RPMI7951 (cell line): ENCODE results near the gene AARS2. TPM values are rescaled to one million over a fixed set of nuclear protein-coding genes. Genes with fewer than 3 reads are reported as not detected.
A peak's percentile ranks its signal among the peaks of the same experiment; 100 is the strongest.

Experiments
- DNase-seq: peaks from one replicate; pipeline ENCODE4 v3.0.0-alpha.2; 2012; ENCODE audit warnings: low read depth
- total RNA-seq: library from RNA; depleted of rRNA; stranded (reverse); fragments of >200 nt; shearing (Covaris generic); gene quantifications from 2 replicates; pipeline ENCODE4 v1.2.3, GENCODE V29; 2014

The AARS2 gene
- total RNA-seq, 1 experiment from 2014 or later = 7.1 TPM

DNA sequence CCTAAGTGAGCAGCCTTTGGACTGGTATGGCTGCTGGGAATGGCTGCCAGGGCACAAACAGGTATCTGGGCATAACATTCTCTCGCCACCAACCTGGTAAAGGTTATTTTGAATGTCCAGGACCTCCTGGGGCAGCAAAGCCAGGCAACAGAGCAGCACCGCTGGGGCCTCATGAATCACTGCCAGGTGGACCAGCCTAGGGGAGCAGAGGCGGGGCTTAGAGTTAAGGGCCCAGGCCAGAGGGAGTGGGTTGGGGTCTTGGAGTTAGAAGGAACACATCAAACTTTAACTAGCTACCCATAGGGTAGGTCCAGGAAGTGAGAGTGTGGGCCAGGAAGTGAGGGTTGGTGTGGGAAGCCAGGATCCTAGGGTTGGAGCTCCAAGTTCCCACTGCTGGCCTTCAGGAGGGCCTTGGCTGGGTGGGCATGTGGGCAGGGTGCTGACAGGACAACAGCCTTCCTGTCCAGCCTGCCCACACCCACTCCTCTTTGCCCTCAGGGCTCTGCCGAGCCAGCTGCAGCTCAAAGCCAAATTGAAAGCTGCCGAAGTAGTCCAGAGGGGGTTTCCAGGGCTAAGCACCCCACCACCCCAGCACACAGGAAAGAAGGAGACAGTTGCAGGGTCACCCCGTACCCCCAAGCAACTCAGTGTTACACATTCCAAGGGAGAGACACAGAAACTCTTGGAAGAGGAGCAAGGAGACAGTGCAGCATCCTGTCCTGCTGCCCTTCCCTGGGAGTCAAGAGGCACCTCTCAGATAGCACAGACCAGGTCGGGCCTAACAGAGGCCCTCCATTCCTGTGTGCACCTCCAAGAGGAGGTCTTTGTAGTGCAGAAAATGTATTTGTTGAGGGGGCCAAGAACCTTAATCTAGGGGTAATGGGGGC lies 50.4 kb downstream of the AARS2 start:
- peak; percentile 23 for DNase-seq

DNA sequence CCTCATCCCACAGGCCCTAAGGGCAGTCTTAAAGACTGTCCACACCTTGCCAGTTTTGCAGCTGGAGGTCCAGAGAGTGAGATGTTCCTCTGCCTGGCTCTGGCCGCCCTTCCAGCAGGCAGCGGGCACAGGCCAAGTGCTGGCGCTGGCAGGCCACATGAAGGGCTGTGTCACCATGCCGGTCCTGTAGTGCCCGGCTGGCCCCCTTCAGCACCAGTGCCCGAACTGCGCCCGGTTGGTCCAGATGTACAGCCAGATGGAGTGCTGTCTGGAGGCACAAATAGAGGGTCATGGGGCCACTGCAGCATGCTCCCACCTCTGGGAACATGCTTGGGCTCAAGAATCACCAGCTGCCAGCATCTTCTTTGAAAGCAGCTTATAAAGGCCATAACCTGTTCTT lies 51.6 kb downstream of the AARS2 start:
- no peak for DNase-seq

DNA sequence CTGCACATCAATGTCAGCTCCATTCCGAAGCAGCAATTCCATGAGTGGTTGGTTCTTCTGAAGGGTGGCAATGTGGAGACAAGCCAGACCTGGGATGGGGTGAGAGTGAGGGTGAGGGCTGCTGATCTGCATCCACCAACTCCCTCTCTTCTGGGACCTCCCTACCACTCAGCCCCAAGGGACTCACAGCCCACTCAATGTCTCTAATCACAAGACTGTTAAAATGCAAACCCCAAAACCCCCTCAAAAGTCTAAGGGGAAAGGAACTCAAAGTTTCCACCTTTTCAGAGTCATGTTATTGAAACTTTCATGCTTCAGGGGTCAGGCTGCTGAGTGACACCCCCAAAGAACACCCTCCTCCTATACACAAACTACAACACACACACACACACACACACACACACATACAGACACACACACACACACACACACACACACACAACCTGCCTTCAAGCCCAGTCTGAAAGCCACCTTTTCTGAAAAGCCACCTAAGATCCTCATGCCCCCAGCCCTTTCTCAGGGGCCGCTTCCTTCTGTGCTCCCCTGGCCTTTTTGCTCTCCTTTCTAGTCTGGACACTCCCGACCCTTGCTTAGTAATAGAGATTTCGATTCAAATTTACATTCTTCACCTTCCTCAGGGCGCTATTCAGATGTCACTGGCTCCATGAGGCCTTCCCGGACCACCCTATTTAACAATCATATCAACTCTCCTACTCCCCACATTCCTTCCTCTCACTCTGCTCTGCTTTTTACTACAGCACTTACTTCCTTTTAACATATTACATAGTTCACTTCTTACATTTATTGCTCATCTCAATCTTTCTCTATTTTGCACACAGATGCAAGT lies 52.5 kb downstream of the AARS2 start:
- no peak for DNase-seq

DNA sequence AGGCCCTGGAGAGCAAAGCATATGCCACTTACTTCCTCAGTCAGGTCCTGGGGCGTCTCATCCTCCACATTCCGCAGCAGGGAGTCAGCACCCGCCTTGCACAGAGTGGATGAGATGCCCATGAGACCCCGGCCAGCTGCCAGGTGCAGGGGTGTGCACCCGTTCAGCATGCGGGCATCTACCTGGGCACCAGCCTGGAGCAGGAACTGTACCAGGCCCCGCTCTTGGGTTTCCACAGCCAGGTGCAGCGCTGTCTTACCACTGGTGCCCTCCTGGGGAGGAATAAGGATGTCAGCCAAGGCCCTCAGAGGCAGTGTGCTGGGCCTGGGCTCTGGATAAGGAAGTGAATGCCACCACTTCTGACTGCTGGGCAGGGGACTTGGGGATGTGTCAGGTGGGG lies 53.1 kb downstream of the AARS2 start:
- no peak for DNase-seq

DNA sequence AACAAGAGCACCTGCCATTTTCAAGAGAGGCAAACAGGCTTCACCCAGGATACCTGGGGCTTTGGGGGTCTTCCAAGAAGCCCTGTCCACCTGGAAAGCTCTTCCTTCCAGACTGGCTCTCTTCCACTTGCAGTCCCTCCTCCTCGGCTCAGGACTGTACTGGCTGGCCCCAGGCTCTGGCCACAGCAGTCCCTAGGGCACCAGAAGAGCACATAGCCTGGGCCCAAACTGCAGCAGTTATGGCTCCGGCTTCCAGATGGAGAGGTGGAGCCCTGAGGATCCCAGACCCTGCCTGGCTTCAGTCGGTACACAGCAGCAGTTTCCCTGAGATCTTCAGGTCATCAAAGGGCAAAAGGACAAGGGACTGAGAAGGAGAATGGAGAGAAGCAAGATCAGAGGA lies 54.2 kb downstream of the AARS2 start:
- DNase-seq = no peak

DNA sequence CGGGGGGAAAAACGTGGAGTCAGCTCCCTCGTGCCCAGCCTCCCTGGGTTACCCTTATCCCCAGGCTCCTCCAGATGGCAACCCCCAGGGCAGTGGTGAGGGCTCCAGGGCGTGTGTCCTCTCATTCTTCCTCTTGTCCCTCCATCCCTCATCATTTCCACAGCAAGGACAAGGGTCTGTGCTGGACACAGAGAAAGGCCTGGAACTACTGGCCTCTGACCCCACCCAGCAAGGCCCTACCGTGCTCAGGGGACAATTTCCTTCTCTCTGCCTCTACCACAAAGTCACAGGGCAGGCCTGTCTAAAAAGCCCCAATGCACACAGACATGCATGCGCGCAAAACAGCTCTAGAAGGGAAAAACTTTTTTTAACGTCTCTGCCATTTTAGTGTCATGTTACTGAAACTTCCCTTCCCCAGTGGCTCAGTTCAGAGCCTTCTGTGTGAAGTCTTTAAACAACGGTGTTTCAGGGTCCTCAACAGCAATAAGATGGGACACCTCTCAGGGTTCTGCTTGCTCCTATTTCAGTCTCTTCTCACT lies 54.8 kb downstream of the AARS2 start:
- DNase-seq = no peak

DNA sequence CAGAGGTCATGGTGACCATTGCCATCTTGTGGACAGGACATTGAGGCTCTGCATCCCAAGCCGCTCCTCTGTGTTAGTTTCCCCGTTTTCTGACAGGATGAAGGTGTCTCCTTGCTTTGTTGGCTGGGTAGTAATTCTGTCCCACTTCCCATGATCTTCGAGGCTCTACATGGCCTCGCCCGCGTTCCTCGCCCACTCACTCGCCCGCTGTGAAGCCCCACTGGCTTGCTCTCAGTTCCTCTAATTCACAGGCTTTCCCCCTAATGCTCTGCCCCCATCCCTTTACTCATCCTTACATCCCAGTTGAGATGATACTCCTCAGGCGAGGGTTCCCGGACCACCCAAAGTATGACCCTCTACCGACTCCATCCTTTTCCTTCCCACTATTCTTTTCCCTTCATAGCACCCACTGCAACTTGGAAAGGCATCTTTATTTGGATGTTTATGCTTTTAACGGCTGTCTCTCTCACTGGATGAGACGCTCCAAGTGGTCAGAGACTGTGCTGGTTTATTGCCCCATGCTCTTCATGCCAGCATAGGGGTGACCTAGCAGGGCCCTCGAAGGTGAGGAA lies 55.3 kb downstream of the AARS2 start:
- DNase-seq = no peak

DNA sequence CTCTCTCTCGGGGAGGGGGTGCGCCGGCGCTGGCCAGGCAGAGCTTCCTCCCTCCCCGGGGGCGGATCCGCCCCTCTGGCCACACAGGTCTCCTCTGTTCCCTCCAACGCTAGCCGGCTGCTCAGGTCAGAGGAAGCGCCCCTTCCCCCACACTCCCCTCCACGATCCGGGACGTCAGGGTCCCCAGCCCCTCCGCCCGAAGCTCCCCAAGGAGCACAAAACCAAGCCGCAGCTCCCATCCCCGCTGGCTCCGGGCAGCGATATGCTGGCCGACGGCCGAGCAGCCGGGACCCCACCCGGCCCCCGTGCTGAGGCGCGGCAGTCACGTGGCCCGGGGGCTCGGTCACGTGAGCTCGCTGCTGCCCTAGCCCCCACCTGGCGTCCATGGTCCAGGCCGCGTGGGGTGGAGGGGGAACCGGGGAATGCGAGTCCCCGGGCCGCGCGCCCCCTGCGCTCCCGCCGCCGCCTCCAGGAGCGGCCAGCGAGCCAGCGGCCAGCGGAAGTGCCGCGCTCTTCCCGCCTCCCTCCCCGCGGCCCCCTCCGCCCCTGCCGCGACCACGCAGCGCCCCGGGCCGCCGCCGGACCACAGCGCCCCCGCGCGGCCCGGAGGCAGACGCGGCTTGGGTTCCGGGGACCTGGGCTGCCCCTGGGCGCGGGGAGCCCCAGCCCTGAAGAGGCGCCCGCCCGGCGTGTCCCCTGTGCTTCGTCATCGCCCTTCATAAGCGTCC lies 56.0 kb downstream of the AARS2 start, which contains the start of gene SLC35B2:
TSS of gene SLC35B2 (minus strand) at position 504 of the 728 bp plus-strand sequence. CDS start at position 386, 118 bp downstream.
- DNase-seq = peak; percentile 78

DNA sequence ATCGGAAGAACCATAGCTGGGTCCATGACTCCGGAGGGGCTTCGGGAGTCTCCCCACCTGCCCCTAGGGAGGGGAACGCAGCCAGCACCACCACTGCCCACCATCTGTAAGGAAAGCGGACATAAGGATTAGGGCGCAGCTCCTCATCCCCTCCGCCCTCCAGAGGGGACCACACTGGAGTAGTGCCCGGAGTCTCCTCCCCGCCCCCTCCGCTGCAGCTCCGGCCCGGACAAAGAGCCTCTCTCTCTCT lies 56.4 kb downstream of the AARS2 start:
- no peak for DNase-seq

DNA sequence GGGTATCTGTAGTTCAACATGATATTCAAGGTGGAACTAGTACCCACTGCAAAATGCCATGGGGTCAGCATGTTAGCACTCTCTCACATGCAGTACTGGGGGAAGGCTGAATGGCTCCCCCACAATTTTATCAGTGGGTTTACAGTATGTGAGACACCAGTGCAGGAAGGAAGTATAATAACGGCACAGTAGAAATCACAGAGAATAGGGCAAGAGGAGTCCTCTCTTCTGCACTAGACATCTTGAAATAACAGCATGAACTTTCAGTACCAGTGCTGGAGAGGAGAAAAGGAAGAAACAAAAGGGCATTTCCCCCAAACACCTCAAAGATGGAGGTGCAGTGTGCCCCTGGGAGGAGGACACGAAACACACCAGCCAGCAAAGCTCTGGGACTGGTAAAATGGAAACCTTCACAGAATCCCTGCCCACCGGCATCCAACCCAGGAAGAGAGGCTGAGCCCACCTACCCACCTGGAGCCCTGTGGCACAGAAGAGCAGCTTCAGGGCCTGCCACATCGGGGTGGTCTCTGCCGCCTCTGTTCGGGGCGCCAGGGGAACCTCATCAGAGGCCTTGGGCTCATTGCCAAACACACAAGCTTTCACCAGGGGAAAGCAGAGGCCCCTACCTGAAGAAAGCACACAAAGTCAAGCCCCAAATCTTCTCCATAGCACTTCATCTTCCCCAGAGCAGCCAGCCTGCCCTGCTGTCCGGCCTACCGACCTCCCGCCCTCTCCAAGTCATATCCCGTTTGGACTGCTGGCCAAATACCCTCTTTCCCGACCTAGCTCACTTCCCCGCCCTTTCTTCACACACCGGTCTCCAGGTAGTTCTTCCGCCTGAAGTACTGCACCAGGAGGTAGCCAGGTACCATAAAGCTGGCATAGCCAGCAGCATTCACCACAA lies 57.0 kb downstream of the AARS2 start:
- DNase-seq = no peak

DNA sequence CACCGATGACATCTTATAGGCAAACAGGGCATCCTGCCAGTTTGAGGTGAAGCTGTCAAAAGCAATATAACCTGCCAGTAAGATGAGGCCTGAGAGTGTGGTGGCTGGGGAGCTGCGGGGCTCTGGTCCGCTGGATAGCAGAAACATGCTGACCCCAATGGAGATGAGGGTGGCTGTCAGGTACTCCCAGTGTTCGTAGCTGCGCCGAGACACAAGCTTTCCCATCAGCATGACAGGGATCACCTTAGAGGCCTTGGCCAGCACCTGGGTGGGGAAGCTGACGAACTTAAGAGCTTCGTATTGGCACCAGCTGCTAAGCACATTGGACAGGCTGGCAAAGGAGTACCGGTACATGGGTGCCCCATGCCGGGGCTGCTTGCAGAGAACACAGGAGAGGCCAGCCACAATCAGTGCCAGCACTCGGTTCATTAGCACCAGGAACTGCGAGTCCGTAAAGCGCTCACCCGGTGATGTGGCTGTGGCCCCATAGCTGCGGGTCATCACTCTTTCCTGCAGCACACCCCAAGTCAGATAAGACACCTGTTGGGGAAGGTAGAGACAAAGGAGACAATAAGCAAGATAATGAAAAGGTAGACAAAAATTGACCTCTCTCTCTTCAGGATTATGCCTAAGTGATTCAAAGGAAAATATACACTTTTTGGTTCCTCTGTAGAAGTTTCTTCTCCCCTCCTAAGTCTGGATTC lies 57.9 kb downstream of the AARS2 start:
- DNase-seq = peak; percentile 32

DNA sequence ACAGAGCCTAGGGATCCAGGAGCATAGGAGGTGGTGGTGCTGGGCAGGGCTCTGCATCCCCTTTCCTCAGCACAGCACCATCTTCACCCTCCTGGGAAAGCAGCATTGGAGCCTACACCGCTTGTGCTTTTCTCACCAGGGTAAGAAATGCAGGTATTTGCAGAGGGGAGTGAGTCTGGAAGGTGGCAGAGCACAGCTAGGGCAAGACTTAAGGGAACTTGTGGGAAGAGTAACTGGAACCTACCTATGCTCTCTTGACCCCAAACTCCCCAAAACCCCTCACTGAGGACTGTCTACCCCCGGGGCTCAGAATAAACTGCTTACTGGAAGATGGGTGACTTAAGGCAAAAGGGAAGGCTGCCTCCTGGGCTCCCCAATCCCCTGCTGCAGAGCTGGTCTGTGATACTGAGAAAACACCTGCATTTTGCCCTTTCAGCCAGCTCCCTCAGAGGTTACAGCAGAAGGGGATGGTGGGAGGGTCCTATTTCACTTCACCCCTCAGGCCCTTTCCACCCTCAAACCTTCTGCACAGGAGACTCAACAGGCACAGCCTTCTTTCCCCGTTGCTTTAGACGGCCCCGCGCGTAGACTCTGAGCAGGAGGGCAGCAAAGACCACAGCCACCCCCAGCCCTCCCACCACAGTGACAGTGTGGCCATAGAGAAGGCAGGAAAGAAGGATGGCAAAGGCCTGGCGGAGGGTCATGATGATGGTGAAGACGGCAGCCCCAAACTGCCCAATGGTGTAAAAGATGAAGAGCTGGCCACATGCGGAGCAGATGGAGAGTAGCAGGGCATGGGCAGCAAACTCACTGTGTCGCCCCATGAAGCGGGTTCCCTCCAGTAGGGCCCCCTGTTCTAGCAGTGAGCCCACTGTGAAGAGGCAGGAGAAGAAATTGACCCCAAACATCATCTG lies 58.7 kb downstream of the AARS2 start:
- DNase-seq = no peak

DNA sequence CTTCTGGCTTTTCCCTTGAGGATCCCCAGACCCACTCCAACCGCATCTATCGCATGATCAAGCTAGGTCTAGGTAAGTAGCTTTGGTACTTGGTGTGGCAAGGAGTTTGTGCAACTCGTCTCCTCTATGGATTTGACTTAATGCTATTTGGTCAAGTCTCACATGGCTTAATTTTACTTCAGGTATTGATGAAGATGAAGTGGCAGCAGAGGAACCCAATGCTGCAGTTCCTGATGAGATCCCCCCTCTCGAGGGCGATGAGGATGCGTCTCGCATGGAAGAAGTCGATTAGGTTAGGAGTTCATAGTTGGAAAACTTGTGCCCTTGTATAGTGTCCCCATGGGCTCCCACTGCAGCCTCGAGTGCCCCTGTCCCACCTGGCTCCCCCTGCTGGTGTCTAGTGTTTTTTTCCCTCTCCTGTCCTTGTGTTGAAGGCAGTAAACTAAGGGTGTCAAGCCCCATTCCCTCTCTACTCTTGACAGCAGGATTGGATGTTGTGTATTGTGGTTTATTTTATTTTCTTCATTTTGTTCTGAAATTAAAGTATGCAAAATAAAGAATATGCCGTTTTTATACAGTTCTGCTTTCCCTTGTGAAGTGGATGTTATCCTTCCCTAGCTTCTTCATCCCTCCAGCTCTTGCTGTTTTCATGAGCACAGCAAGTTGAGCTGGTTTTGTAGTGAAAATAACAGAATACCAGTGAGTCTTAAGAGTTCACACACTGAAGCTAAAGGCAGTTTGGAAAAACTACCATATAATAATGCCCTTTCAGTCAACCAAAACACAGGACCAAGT lies 59.6 kb downstream of the AARS2 start:
- peak; percentile 43 for DNase-seq

DNA sequence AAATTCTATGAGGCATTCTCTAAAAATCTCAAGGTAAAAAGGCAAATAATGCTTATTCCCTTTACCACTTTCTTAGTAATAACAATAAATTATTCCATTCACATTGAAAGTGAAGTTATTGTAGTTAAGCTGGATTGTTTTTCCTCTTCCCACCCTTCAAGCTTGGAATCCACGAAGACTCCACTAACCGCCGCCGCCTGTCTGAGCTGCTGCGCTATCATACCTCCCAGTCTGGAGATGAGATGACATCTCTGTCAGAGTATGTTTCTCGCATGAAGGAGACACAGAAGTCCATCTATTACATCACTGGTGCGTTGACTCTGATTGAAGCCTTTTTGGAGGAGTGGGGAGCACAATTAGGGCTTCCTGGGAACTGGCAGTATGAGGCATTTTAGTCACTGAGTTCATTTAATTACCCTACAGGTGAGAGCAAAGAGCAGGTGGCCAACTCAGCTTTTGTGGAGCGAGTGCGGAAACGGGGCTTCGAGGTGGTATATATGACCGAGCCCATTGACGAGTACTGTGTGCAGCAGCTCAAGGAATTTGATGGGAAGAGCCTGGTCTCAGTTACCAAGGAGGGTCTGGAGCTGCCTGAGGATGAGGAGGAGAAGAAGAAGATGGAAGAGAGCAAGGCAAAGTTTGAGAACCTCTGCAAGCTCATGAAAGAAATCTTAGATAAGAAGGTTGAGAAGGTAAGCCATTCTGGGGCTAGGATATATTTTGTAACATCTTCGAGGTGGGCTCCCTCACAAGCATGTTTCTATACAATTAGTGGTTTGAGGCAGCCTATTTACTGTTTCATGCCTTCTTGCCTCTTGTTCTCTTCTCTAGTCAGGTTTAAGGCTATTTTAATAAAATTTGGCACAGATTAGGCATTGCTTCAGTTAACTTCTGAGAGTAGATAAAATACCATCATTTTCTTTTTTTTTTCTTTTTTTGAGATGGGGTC lies 61.3 kb downstream of the AARS2 start:
- DNase-seq = no peak

DNA sequence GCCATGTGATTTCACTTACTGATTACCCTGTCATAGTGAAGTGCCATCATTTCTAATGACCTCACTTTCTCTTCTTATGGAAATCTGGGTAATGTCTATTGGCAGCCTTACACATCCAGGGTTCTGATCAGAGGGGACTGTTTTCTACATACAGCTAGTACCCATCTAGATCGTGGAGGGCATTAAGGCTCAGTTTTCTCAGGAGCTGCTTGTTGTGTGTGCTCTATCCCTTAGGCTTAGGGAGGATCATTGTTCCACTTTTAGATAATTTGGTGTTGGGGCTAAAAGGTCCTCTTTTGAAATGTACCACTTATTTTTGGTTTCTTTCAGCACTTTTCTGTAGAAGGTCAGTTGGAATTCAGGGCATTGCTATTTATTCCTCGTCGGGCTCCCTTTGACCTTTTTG lies 62.4 kb downstream of the AARS2 start:
- no peak for DNase-seq

DNA sequence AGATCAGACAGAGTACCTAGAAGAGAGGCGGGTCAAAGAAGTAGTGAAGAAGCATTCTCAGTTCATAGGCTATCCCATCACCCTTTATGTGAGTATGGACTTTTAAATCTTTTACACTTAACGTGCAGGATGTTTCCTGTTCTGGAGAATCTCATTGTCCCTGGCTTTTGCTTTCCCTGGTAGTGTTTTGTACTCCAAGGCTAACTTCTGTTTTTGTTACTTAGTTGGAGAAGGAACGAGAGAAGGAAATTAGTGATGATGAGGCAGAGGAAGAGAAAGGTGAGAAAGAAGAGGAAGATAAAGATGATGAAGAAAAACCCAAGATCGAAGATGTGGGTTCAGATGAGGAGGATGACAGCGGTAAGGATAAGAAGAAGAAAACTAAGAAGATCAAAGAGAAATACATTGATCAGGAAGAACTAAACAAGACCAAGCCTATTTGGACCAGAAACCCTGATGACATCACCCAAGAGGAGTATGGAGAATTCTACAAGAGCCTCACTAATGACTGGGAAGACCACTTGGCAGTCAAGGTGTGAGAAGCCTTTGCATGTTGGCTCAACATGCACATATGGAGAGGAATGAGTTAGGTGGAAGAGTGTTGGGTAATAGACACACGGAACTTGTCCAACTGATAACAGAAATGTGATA lies 63.0 kb downstream of the AARS2 start:
- DNase-seq = no peak
